Kidney (tissue), 14 donors: ENCODE measurements around the gene KRTAP5-3. TPM values are rescaled to one million over a fixed set of nuclear protein-coding genes. Genes with fewer than 3 reads are reported as not detected.
"Not testable (repeated sequence)": the region's sequence is repeated elsewhere in the genome, so short reads cannot be mapped to it uniquely, and the experiment has no call there.

ENCODE experiments used
- DNase-seq, 5 donors: peaks; one replicate each; pipeline ENCODE4 v3.0.0-alpha.2; 2013 to 2020
- FAIRE-seq: peaks from 2 replicates; lab custom pipeline; 2012; peaks lifted over from hg19 to GRCh38; lab: Jason Lieb, UNC
- H3K27ac ChIP-seq, 2 donors: one replicate each; pipeline ENCODE4 v1.7.0; 2013; ENCODE audit warnings: low read depth in 2 of 2, low read length in 2 of 2, inconsistent platforms in 1 of 2
- H3K27me3 ChIP-seq: one replicate; pipeline ENCODE4 v1.7.1; 2013; ENCODE audit warnings: low read length, inconsistent platforms; ENCODE audit not compliant: control insufficient read depth, insufficient read depth
- H3K36me3 ChIP-seq, 3 donors: one replicate each; pipeline versions ENCODE4 v1.7.0 to v1.7.1; 2013; ENCODE audit warnings: low read length in 3 of 3, control low read depth in 1 of 3, inconsistent platforms in 1 of 3; ENCODE audit not compliant: insufficient read depth in 3 of 3, control insufficient read depth in 2 of 3
- H3K4me1 ChIP-seq, 3 donors: one replicate each; pipeline versions ENCODE4 v1.7.0 to v1.7.1; 2013; ENCODE audit warnings: low read length in 3 of 3, inconsistent platforms in 1 of 3, low read depth in 1 of 3; ENCODE audit not compliant: control insufficient read depth in 2 of 3, insufficient read depth in 2 of 3
- H3K4me3 ChIP-seq, 3 donors: one replicate each; pipeline versions ENCODE4 v1.7.0 to v1.8.1; 2013; ENCODE audit warnings: low read length in 3 of 3, control low read depth in 1 of 3, inconsistent platforms in 1 of 3
- H3K9ac ChIP-seq, 3 donors: one replicate each; pipeline versions ENCODE4 v1.7.0 to v1.7.1; 2013; ENCODE audit warnings: low read length in 3 of 3, control low read depth in 1 of 3, inconsistent platforms in 1 of 3
- H3K9me3 ChIP-seq, 3 donors: one replicate each; pipeline versions ENCODE4 v1.7.0 to v1.7.1; 2013; ENCODE audit warnings: low read length in 3 of 3, control low read depth in 1 of 3, inconsistent platforms in 1 of 3; ENCODE audit not compliant: control insufficient read depth in 2 of 3, insufficient read depth in 1 of 3
- CTCF ChIP-seq: IDR thresholded peaks from 3 replicates; pipeline ENCODE4 v1.5.1; 2012; ENCODE audit warnings: mild to moderate bottlenecking, moderate library complexity, borderline replicate concordance; ENCODE audit not compliant: insufficient read depth; ENCODE audit errors: extremely low read depth
- intact Hi-C: fragments of 100-400 bp; cut with DNase I; formaldehyde crosslinking; loops from one replicate; pipeline ENCODE4 v1.11.1; 2022
- polyA plus RNA-seq: library from polyadenylated mRNA; stranded (reverse); fragments of 350-450 nt; fragmentation: Illumina TruSeq; extraction: RNeasy Lipid Tissue Mini Kit (QIAGEN cat#74804); gene quantifications from one replicate; pipeline ENCODE4 v1.2.3, GENCODE V29; 2014; ENCODE audit warnings: low read depth, low replicate concordance; ENCODE audit not compliant: insufficient read depth
- total RNA-seq: library from RNA; stranded (reverse); fragmentation: NEBNext Ultra II Directional; extraction: Animal tissue kit (Norgen Biotek cat#: 25700); gene quantifications from one replicate; pipeline ENCODE4 v1.2.1, GENCODE V29; 2021
- donor health status: control.
- donor health status: control.
- donor health status: control.
- donor health status: control.
- donor health status: control.
- donor health status: DM: yes; HTN: yes; CAD: no.
- donor health status: Normal renal cell carcinoma (clear cell type).

The KRTAP5-3 gene
- total and polyA plus RNA-seq, 2 donors from 2014 or later: not detected

GRCh38 chr11:1648653-1649420 lies 40.6 kb upstream of the KRTAP5-3 start:
- FAIRE-seq (no peak), DNase-seq (peak in 1 of 5 donors; percentile 35)
- H3K9me3 ChIP-seq: no peaks in the 10 kb centered on the region
- no peak overlapping the region for H3K4me3 ChIP-seq
- H3K36me3 ChIP-seq: no peaks in the 10 kb centered on the region
- H3K27me3 ChIP-seq: no peaks in the 10 kb centered on the region
- no peak overlapping the region for H3K9ac ChIP-seq
- H3K4me1 ChIP-seq: peaks cover 0 to 6% (median 0%) of the 10 kb centered on the region in 3 donors
- no peak for TF ChIP-seq CTCF
- intact Hi-C loops: no loop called here
- no peak overlapping the region for H3K27ac ChIP-seq

- H3K4me3 ChIP-seq: no peak overlapping the region
- FAIRE-seq: no peak
- H3K27me3 ChIP-seq: no peaks in the 10 kb centered on the region
- H3K36me3 ChIP-seq: no peaks in the 10 kb centered on the region
- H3K4me1 ChIP-seq: peaks cover 0 to 4% (median 0%) of the 10 kb centered on the region in 3 donors
- DNase-seq: peak in 1 of 5 donors; percentile 59
- TF ChIP-seq CTCF: no peak
- H3K27ac ChIP-seq: no peak overlapping the region
- intact Hi-C loops: no loop called here
- H3K9ac ChIP-seq: no peak overlapping the region
- H3K9me3 ChIP-seq: no peaks in the 10 kb centered on the region
These were observed 39.8 kb upstream of the KRTAP5-3 start for GRCh38 chr11:1647901-1648652.

- H3K9ac ChIP-seq, H3K4me3 ChIP-seq, FAIRE-seq, H3K27ac ChIP-seq, DNase-seq, intact Hi-C loops, H3K36me3 ChIP-seq, H3K4me1 ChIP-seq, H3K27me3 ChIP-seq, H3K9me3 ChIP-seq: not testable (repeated sequence)
These were observed 38.3 kb upstream of the KRTAP5-3 start for GRCh38 chr11:1646540-1646939.

- intact Hi-C loops: no loop called here
- H3K4me3 ChIP-seq: no peak overlapping the region
- DNase-seq: peak in 1 of 5 donors; percentile 45
- no peaks in the 10 kb centered on the region for H3K36me3 ChIP-seq
- peaks cover 0 to 2% (median 0%) of the 10 kb centered on the region in 3 donors for H3K4me1 ChIP-seq
- H3K27me3 ChIP-seq: no peaks in the 10 kb centered on the region
- H3K9ac ChIP-seq: no peak overlapping the region
- no peaks in the 10 kb centered on the region for H3K9me3 ChIP-seq
- H3K27ac ChIP-seq: no peak overlapping the region
- TF ChIP-seq CTCF: no peak
- FAIRE-seq: no peak
These were observed 37.1 kb upstream of the KRTAP5-3 start for GRCh38 chr11:1645357-1645821.
